KOPT-K1 (cell line): ENCODE measurements around the gene ABCG8.

Experiments used
- H3K27ac ChIP-seq: fragments of 200-600 bp; sonication (generic); 2 replicates; pipeline ENCODE4 v1.5.1; 2016; ENCODE audit warnings: antibody characterized with exemption, mild to moderate bottlenecking, low read depth, low read length; ENCODE audit not compliant: poor library complexity, severe bottlenecking
- H3K36me3 ChIP-seq: fragments of 200-600 bp; sonication (generic); 2 replicates; pipeline ENCODE4 v1.5.1; 2017; ENCODE audit warnings: antibody characterized with exemption, mild to moderate bottlenecking, low read length, moderate library complexity; ENCODE audit not compliant: insufficient read depth
- H3K9me3 ChIP-seq: fragments of 200-600 bp; sonication (generic); 2 replicates; pipeline ENCODE4 v1.5.1; 2017; ENCODE audit warnings: antibody characterized with exemption, low read length, mild to moderate bottlenecking; ENCODE audit not compliant: insufficient read depth, poor library complexity, severe bottlenecking

The ABCG8 gene

GRCh38 chr2:43841949-43842865 lies 3.4 kb downstream of the ABCG8 start:
- Histone ChIP-seq H3K9me3 (no peaks in the 10 kb centered on the region), H3K36me3 (no peaks in the 10 kb centered on the region), H3K27ac (no peak overlapping the region)

GRCh38 chr2:43842866-43843226 lies 4.1 kb downstream of the ABCG8 start:
- H3K36me3 ChIP-seq: no peaks in the 10 kb centered on the region
- no peak overlapping the region for H3K27ac ChIP-seq
- no peaks in the 10 kb centered on the region for H3K9me3 ChIP-seq

- no peaks in the 10 kb centered on the region for H3K9me3 ChIP-seq
- no peaks in the 10 kb centered on the region for H3K36me3 ChIP-seq
- no peak overlapping the region for H3K27ac ChIP-seq
These were observed 6.4 kb downstream of the ABCG8 start for GRCh38 chr2:43845181-43845580.

GRCh38 chr2:43846140-43846793 lies 7.5 kb downstream of the ABCG8 start:
- H3K27ac ChIP-seq: no peak overlapping the region
- no peaks in the 10 kb centered on the region for H3K36me3 ChIP-seq
- H3K9me3 ChIP-seq: no peaks in the 10 kb centered on the region

- Histone ChIP-seq H3K27ac (no peak overlapping the region), H3K9me3 (no peaks in the 10 kb centered on the region), H3K36me3 (no peaks in the 10 kb centered on the region)
These were observed 9.4 kb downstream of the ABCG8 start for GRCh38 chr2:43848214-43848613.

GRCh38 chr2:43851011-43851980 lies 12.5 kb downstream of the ABCG8 start:
- no peaks in the 10 kb centered on the region for H3K36me3 ChIP-seq
- no peak overlapping the region for H3K27ac ChIP-seq
- H3K9me3 ChIP-seq: no peaks in the 10 kb centered on the region

- no peaks in the 10 kb centered on the region for H3K9me3 ChIP-seq
- H3K36me3 ChIP-seq: no peaks in the 10 kb centered on the region
- H3K27ac ChIP-seq: no peak overlapping the region
These were observed 13.5 kb downstream of the ABCG8 start for GRCh38 chr2:43852196-43852730.

GRCh38 chr2:43853141-43854081 lies 14.6 kb downstream of the ABCG8 start:
- Histone ChIP-seq H3K27ac (no peak overlapping the region), H3K36me3 (no peaks in the 10 kb centered on the region), H3K9me3 (no peaks in the 10 kb centered on the region)

GRCh38 chr2:43854671-43855070 lies 15.9 kb downstream of the ABCG8 start:
- Histone ChIP-seq H3K9me3 (no peaks in the 10 kb centered on the region), H3K36me3 (no peaks in the 10 kb centered on the region), H3K27ac (no peak overlapping the region)

- Histone ChIP-seq H3K27ac (no peak overlapping the region), H3K9me3 (no peaks in the 10 kb centered on the region), H3K36me3 (no peaks in the 10 kb centered on the region)
These were observed 16.5 kb downstream of the ABCG8 start for GRCh38 chr2:43855292-43855691.

- Histone ChIP-seq H3K9me3 (no peaks in the 10 kb centered on the region), H3K27ac (no peak overlapping the region), H3K36me3 (no peaks in the 10 kb centered on the region)
These were observed 33.4 kb downstream of the ABCG8 start for GRCh38 chr2:43872151-43872550.

- no peaks in the 10 kb centered on the region for H3K9me3 ChIP-seq
- H3K36me3 ChIP-seq: no peaks in the 10 kb centered on the region
- H3K27ac ChIP-seq: no peak overlapping the region
These were observed 36.1 kb downstream of the ABCG8 start for GRCh38 chr2:43874776-43875451.

GRCh38 chr2:43877782-43878464 lies 39.2 kb downstream of the ABCG8 start:
- Histone ChIP-seq H3K27ac (no peak overlapping the region), H3K36me3 (no peaks in the 10 kb centered on the region), H3K9me3 (no peaks in the 10 kb centered on the region)
